Activated CD8-positive, alpha-beta memory T cell treated with anti-CD3 and anti-CD28 coated beads for 4 hours (primary cell): ENCODE measurements around the gene CD70.
"Not testable (repeated sequence)": the region's sequence is repeated elsewhere in the genome, so short reads cannot be mapped to it uniquely, and the experiment has no call there.

Source experiments
- DNase-seq, 2 donors: peaks; one replicate each; pipeline ENCODE4 v3.0.0-alpha.2; 2020; ENCODE audit warnings: low read depth in 2 of 2

The CD70 gene, protein sequence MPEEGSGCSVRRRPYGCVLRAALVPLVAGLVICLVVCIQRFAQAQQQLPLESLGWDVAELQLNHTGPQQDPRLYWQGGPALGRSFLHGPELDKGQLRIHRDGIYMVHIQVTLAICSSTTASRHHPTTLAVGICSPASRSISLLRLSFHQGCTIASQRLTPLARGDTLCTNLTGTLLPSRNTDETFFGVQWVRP

DNA sequence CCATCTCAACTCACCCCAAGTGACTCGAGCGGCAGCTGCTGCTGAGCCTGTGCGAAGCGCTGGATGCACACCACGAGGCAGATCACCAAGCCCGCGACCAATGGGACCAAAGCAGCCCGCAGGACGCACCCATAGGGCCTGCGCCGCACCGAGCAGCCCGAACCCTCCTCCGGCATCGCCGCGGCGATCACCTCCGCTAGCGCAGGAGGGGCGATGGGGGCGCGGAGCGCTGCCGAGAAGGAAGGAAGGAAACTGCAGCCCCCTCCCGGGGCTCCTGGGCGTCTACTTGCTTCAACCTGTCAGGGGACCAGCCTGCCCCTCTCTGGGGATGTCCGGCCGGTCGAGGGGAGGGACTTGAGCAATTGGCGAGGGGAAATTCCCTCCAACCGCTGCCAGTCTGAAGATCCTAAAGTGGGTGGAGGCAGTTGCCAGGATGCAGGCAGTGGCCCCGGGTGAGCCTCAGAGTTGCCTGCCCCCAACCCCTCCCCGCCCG is at the start of gene CD70:
TSS of gene CD70 (minus strand) at position 324 of the 493 bp plus-strand sequence. CDS start at position 176, 148 bp downstream.
- no peak for DNase-seq

DNA sequence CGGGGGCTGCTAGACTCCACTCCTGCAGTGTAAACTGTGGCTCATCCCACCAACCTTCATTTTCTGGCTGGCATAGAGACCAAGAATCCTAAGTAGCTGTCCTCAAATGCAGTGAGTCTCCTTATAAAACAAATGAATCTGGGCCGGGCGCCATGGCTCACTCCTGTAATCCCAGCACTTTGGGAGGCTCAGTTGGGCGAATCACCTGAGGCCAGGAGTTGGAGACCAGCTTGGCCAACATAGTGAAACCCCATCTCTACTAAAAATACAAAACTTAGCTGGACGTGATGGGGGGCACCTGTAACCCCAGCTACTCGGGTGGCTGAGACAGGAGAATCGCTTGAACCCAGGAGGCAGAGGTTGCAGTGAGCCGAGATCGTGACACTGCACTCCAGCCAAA is 49.4 kb upstream of the CD70 start:
- not testable (repeated sequence) for DNase-seq

- DNase-seq: no peak
These were observed 48.5 kb upstream of the CD70 start for GRCh38 chr19:6639439-6639838.

GRCh38 chr19:6633456-6633813 is 42.5 kb upstream of the CD70 start:
- DNase-seq: not testable (repeated sequence)

GRCh38 chr19:6632747-6633455 is 42.0 kb upstream of the CD70 start:
- not testable (repeated sequence) for DNase-seq

- DNase-seq: peak; percentile 71 to 82
These were observed 41.2 kb upstream of the CD70 start for GRCh38 chr19:6632002-6632621.

DNA sequence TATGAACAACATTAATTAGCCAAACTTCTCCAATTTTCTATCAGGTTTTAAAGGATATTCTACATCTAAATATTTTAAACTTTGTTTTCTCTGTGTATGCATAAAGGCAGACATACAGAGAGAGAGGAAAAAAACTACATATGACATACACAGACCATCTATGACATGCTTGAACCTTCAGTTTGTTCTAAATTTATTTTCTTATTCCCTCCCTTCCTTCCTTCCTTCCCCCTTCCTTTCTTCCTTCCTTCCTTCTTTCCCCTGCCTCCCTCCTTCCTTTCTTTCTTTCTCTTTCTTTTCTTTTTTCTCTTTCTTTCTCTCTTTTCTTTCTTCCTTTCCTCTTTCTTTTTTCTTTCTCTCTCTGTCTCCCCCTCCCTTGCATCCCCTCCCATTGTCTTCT is 35.8 kb upstream of the CD70 start:
- DNase-seq: no peak

DNA sequence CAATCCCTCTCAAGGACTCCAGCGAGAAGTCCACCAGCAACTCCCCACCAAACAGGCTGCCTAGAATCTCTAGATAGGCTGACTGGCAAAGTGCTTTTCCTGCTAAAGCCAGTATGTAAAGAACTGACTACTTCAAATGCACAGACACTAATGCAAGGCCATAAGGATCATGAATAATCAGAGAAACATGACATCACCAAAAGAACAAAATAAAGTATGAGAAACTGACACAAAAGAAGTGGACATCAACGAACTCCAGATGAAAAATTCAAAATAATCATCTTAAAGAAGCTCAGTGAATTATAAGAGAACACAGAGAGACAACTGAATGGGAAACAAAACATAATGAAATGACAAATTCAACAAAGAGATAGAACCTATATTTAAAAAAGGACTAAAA is 26.4 kb upstream of the CD70 start:
- DNase-seq: no peak

DNA sequence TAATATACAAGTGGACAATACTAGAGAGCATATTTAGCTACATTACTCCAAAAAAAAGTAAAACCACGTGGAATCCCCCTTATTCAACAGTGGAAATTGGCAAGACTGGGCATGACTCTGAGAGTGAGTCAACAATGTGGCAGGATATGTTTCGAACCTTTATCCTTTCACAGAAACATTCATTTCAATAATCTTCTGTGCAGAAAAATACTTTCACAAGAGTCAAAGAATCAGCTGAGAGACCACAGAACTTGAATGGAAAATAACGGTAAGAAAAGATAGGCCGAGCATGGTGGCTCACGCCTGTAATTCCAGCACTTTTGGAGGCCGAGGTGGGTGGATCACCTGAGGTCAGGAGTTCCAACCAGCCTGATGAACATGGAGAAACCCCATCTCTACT is 25.1 kb upstream of the CD70 start:
- no peak for DNase-seq

DNA sequence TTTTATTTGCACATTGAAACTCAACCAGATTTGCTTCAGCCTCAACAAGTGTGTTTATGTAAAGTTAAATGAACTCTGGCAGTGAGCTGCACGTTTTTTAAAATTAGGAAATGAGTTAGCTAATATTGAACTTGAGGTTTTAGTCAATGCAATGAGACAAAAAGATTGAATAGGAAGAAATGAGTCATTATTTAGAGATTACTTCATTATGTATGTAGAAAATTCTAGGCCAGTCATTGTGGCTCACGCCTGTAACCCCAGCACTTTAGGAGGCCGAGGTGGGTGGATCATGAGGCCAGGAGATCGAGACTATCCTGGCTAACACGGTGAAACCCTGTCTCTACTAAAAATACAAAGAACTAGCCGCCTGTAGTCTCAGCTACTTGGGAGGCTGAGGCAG is 22.8 kb upstream of the CD70 start:
- DNase-seq: no peak

- no peak for DNase-seq
These were observed 20.2 kb upstream of the CD70 start for GRCh38 chr19:6610934-6611852.

DNA sequence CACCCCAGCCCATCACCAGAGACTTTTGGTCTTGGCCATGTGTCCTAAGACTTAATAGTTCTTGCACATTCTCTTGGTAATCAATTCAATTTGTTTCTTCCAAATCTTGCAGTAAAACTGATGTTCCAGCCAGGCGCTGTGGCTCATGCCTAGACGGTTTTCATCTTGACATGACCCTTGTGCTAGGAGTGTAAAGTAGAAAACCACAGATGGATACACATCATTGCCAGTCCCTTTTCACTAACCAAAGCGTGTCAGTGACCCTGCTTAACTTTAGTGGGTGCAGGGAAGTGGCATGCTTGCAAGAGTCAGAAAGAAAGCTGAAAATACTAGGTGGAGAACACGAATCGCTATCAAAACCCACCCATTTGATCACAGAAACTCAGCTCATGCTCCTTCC is 18.0 kb upstream of the CD70 start:
- no peak for DNase-seq

- DNase-seq: not testable (repeated sequence)
These were observed 17.2 kb upstream of the CD70 start for GRCh38 chr19:6608146-6608545.

DNA sequence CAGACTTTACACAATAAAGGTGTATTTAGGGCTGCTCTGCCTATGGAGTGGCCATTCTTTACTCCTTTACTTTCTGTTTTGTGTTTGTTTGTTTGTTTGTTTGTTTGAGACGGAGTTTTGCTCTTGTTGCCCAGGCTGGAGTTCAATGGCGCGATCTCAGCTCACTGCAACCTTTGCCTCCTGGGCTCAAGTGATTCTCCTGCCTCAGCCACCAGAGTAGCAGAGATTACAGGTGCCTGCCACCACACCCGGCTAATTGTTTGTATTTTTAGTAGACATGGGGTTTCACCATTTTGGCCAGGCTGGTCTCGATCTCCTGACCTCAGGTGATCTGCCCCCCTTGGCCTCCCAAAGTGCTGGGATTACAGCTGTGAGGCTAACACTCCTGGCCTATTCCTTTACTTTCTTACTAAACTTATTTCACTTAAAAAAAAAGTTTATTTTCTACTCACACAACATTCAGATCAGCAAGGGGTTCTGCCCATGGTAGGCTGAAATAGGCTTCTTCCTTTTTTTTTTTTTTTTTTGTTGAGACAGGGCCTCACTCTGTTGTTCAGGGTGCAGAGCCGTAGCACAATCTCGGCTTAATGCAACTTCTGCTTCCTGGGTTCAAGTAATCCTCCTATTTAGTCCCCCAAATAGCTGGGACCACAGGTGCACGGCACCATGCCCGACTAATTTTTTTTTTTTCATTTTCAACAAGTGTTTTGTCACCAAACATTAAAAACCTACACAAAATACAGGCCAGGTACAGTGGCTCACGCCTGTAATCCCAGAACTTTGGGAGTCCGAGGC is 15.5 kb upstream of the CD70 start:
- not testable (repeated sequence) for DNase-seq

- no peak for DNase-seq
These were observed 14.0 kb upstream of the CD70 start for GRCh38 chr19:6604906-6605305.

GRCh38 chr19:6602729-6603114 is 11.8 kb upstream of the CD70 start:
- DNase-seq: no peak

DNA sequence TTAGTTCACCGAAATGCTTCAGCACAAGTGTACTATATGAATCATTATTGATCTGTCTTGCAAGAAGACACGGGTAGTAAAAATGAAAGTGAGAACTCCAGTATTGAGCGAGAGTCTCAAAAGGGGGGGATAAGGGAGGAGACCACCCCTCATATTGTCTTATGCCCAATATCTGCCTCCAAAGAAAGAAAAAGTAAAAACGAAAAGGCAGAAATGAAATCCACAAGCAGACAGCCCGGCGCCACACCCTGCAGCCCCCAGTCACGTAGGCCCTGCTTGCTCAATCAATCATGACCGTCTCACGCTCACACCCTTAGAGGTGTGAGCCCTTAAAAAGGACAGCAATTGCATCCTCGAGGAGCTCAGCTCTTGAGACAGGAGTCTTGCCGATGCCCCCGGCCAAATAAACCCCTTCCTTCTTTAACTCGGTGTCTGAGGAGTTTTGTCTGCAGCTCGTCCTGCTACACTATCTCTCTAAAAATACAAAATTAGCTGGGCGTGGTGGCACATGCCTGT is 10.6 kb upstream of the CD70 start:
- not testable (repeated sequence) for DNase-seq

DNA sequence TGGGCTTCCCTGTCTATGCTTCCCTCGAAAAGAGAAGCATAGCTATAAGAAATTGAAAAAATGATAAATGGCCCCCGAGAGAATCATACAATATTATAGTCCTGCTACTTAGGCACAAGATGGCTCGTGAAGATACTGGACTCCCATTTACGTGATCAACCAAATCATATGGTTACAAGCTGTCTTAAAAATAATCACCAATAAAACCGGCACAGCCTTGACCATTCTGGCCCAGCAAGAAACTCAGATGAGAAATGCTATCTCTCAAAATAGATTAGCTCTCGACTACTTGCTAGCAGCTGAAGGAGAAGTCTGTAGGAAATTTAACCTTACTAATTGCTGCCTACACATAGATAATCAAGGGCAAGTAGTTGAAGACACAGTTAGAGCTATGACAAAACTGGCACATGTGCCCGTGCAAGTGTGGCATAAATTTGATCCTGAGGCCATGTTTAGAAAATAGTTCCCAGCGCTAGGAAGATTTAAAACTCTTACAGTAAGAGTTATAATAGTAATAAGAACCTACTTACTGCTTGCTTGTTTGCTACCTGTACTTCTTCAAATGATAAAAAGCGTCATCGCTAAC is 10.1 kb upstream of the CD70 start:
- not testable (repeated sequence) for DNase-seq

DNA sequence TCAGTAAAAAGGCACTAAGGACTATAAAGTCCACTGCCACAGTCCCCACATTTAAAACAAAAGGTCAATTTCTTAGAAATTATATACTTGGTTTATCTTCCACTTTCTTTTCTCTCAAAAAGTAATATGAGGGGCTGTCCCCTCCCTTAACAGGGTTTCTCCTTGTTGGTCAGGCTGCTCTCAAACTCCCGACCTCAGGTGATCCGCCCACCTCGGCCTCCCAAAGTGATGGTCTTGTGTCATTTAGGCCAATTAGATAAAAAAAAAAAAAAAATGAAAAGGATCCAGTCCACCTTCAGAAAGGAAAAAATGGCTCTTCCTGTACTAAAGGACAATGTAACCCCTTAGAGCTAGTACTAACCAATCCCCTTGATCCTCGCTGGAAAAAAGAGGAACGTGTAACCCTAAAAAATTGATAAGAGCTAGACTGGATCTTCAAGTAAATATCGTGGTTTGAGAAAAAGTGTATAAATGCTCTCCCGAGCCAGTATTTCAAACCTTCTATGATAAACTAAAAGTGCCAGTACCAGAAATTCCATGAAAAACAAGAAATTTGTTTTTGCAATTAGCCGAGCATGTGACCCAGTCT is 9.0 kb upstream of the CD70 start:
- no peak for DNase-seq

DNA sequence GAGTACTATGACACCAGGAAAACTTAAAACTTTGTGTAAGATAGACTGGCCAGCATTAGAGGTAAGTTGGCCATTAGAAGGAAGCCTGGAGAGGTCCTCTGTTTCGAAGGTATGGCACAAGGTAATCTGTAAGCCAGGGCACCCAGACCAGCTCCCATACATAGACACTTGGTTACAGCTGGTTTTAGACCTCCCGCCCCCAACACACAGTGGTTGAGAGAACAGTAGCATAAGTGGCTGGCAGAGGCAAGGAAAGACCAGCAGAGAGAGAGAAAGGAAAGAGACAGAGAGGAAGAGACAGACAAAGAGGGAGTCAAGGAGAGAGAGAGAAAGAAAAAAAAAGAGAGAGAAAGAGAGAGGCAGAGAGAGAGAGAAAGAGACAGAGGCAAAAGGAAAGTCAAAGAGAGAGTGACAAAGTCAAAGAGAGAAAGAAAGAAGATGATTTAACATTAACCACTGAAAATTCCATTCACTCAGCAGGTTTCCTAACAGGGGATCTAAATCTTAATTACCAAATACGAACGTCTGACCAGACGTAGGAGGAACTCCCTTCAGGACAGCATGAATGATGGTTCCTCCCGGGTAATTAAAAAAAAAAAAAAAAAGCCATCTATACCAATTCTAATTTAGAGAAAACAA is 7.4 kb upstream of the CD70 start:
- not testable (repeated sequence) for DNase-seq
